Breast epithelium (tissue), 4 donors: ENCODE measurements around the gene ADGRB2. TPM values are rescaled to one million over a fixed set of nuclear protein-coding genes. Genes with fewer than 3 reads are reported as not detected.

Experiments
- DNase-seq, 2 donors: peaks; one replicate each; pipeline ENCODE4 v3.0.0-alpha.2; 2019; ENCODE audit warnings: low spot score in 2 of 2
- H3K27ac ChIP-seq, 2 donors: fragments of 200-600 bp; sonication (generic) in 1 of 2; one replicate each; pipeline ENCODE4 v1.5.1; 2016 to 2019; ENCODE audit warnings: mild to moderate bottlenecking in 1 of 2
- H3K27me3 ChIP-seq, 2 donors: fragments of 200-600 bp; sonication (generic) in 1 of 2; one replicate each; pipeline versions ENCODE4 v1.5.1 to v1.6.0; 2017 to 2019; ENCODE audit warnings: control low read depth in 1 of 2, mild to moderate bottlenecking in 1 of 2
- H3K36me3 ChIP-seq: fragments of 200-600 bp; one replicate; pipeline ENCODE4 v1.5.1; 2019
- H3K4me1 ChIP-seq, 2 donors: fragments of 200-600 bp; sonication (generic); one replicate each; pipeline ENCODE4 v1.5.1; 2016 to 2019; ENCODE audit warnings: control low read depth in 1 of 2
- H3K4me3 ChIP-seq, 3 donors: fragments of 200-600 bp; sonication (generic); 1 replicate in 2 of 3; 2 replicates in 1 of 3; pipeline ENCODE4 v1.5.1; 2016 to 2019; ENCODE audit warnings: mild to moderate bottlenecking in 3 of 3, moderate library complexity in 2 of 3
- H3K9me3 ChIP-seq, 2 donors: fragments of 200-600 bp; sonication (generic) in 1 of 2; one replicate each; pipeline ENCODE4 v1.5.1; 2016 to 2019; ENCODE audit warnings: control low read depth in 1 of 2
- POLR2A ChIP-seq: fragments of 450-650 bp; IDR thresholded peaks from one replicate; pipeline ENCODE4 v1.6.1; 2016; ENCODE audit warnings: antibody characterized with exemption, mild to moderate bottlenecking, moderate library complexity
- POLR2AphosphoS5 ChIP-seq, 3 donors: sonication (generic); formaldehyde crosslinking; IDR thresholded peaks; one replicate each; pipeline ENCODE4 v1.6.1; 2017; ENCODE audit warnings: antibody characterized with exemption in 3 of 3
- intact Hi-C: fragments of 100-400 bp; cut with DNase I; formaldehyde crosslinking; loops from one replicate; pipeline ENCODE4 v1.15.1; 2023; ENCODE audit warnings: low total_unique reads
- total RNA-seq, 3 donors: library from RNA; depleted of rRNA; stranded (reverse); fragments of >200 nt; gene quantifications; one replicate each; pipeline ENCODE4 v1.1.0, GENCODE V29; 2016
- TF ChIP-seq, protein P1 (sequence below), 3 donors: fragments of 450-650 bp; IDR thresholded peaks; one replicate each; pipeline ENCODE4 v1.5.1; 2016 to 2017; ENCODE audit warnings: antibody characterized with exemption in 3 of 3, mild to moderate bottlenecking in 3 of 3, moderate library complexity in 3 of 3

Gene ADGRB2
- total RNA-seq, 3 donors from 2014 or later, result 1.3 to 4.9 (median 2.9) TPM

DNA sequence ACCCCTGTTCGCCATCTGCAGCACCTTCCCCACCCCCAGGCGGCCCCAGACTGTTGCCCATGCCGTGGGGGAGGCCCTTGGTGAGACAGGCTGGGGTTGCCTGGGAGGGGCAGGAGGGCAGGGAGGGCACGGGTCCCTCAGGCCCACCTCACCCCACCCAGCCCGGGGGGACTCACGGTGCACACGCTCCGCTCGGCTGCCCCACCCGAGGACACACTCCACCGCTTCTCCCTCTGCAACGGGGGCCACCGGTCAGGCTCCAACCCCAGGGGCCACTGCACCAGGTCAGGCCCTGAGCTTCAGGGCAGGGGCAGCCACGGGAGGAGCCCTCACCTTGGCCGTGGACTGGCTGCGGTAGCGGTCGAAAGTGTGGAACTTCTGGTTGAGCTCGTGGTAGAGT, 36.3 kb downstream of the ADGRB2 start:
- Histone ChIP-seq H3K4me3 (no peak overlapping the region), H3K4me1 (no peaks in the 10 kb centered on the region), H3K9me3 (no peaks in the 10 kb centered on the region), H3K27me3 (no peaks in the 10 kb centered on the region), H3K27ac (no peak overlapping the region), H3K36me3 (no peaks in the 10 kb centered on the region)
- intact Hi-C loops, result no loop called here
- DNase-seq, result no peak
- TF ChIP-seq POLR2AphosphoS5 (IDR thresholded peaks at IDR 0.05), result no peak

GRCh38 chr1:31727195-31727594, 36.9 kb downstream of the ADGRB2 start:
- intact Hi-C loops, result no loop called here
- H3K9me3 ChIP-seq, result no peaks in the 10 kb centered on the region
- H3K4me1 ChIP-seq, result no peaks in the 10 kb centered on the region
- DNase-seq, result no peak
- no peaks in the 10 kb centered on the region for H3K27me3 ChIP-seq
- TF ChIP-seq POLR2AphosphoS5 (IDR thresholded peaks at IDR 0.05) (no peak), POLR2A (no peak)
- TF ChIP-seq, protein P1, sequence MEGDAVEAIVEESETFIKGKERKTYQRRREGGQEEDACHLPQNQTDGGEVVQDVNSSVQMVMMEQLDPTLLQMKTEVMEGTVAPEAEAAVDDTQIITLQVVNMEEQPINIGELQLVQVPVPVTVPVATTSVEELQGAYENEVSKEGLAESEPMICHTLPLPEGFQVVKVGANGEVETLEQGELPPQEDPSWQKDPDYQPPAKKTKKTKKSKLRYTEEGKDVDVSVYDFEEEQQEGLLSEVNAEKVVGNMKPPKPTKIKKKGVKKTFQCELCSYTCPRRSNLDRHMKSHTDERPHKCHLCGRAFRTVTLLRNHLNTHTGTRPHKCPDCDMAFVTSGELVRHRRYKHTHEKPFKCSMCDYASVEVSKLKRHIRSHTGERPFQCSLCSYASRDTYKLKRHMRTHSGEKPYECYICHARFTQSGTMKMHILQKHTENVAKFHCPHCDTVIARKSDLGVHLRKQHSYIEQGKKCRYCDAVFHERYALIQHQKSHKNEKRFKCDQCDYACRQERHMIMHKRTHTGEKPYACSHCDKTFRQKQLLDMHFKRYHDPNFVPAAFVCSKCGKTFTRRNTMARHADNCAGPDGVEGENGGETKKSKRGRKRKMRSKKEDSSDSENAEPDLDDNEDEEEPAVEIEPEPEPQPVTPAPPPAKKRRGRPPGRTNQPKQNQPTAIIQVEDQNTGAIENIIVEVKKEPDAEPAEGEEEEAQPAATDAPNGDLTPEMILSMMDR (IDR thresholded peaks at IDR 0.05), result no peak
- H3K4me3 ChIP-seq, result no peak overlapping the region
- H3K27ac ChIP-seq, result no peak overlapping the region
- H3K36me3 ChIP-seq, result no peaks in the 10 kb centered on the region

DNA sequence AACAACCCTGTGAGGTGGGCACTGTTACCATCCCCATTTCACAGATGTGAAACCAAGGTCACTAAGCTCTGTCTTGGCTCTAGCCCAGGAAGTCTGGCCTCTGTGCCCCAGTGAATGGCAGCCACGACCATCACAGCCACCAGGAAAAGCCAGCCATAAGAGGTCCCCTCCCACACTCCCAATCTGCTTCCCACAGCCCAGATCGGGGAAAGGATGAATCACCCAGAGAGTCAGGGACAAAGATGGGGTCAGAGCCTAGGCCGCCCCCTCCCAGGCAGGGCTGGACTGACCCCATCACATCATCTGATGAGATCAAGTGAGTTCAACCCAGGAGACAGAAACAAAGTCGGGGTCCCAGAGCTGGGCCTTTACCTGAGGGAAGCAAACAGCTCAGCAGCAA, 37.4 kb downstream of the ADGRB2 start:
- intact Hi-C loops, result no loop called here
- H3K36me3 ChIP-seq, result no peaks in the 10 kb centered on the region
- H3K4me3 ChIP-seq, result no peak overlapping the region
- no peaks in the 10 kb centered on the region for H3K9me3 ChIP-seq
- no peaks in the 10 kb centered on the region for H3K27me3 ChIP-seq
- H3K27ac ChIP-seq, result no peak overlapping the region
- TF ChIP-seq POLR2A (no peak), POLR2AphosphoS5 (IDR thresholded peaks at IDR 0.05) (no peak)
- TF ChIP-seq, protein P1 (IDR thresholded peaks at IDR 0.05), result no peak
- no peaks in the 10 kb centered on the region for H3K4me1 ChIP-seq
- no peak for DNase-seq

GRCh38 chr1:31725777-31726535, 38.2 kb downstream of the ADGRB2 start:
- Histone ChIP-seq H3K4me1 (no peaks in the 10 kb centered on the region), H3K9me3 (no peaks in the 10 kb centered on the region), H3K27me3 (no peaks in the 10 kb centered on the region), H3K36me3 (no peaks in the 10 kb centered on the region), H3K27ac (no peak overlapping the region), H3K4me3 (no peak overlapping the region)
- no peak for DNase-seq
- TF ChIP-seq, protein P1 (IDR thresholded peaks at IDR 0.05), result no peak
- no peak for TF ChIP-seq POLR2AphosphoS5 (IDR thresholded peaks at IDR 0.05)
- TF ChIP-seq POLR2A, result no peak
- intact Hi-C loops, result no loop called here

DNA sequence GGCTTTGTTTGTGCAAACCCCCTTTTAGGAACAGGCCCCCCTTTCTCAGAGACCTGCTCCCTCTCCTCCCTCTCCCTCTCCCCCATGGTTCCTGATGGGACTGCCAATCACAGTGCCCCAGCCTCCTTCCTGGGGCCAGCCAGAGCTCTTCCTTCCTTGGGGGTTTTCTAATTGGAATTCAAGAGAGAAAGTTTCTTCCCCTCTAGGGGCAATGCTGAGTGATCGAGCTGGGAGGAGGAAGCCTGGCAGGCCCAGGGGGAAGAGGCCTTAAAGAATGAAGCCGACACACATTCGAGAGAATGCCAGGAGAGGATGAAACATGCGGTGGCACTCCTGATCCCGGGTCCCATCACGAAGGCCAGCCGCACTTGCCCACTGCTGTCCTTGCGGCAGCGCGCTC, 39.0 kb downstream of the ADGRB2 start:
- Histone ChIP-seq H3K4me1 (no peaks in the 10 kb centered on the region), H3K4me3 (no peak overlapping the region), H3K36me3 (no peaks in the 10 kb centered on the region), H3K27me3 (no peaks in the 10 kb centered on the region), H3K27ac (no peak overlapping the region), H3K9me3 (no peaks in the 10 kb centered on the region)
- no peak for DNase-seq
- intact Hi-C loops, result no loop called here
- TF ChIP-seq POLR2AphosphoS5 (IDR thresholded peaks at IDR 0.05) (no peak), POLR2A (no peak)
- TF ChIP-seq, protein P1 (IDR thresholded peaks at IDR 0.05), result no peak
